Measurements from ENCODE around the gene CYP4F12. TPM values are rescaled to one million over a fixed set of nuclear protein-coding genes. Genes with fewer than 3 reads are reported as not detected.

The CYP4F12 gene
- total and polyA plus RNA-seq, 2 experiments from 2014 or later: not detected

- Histone ChIP-seq H2AFZ (no peak overlapping the region), H3K27ac (ENCODE audit: low read depth) (no peak overlapping the region), H4K20me1 (replicated peaks; ENCODE audit: insufficient read depth) (no peaks in the 10 kb centered on the region), H3K9me2 (ENCODE audit: insufficient read depth) (no peaks in the 10 kb centered on the region), H3K79me2 (replicated peaks; ENCODE audit: insufficient read depth) (no peaks in the 10 kb centered on the region), H3K27me3 (ENCODE audit: insufficient read depth) (no peaks in the 10 kb centered on the region), H3K4me3 (no peak overlapping the region), H3K36me3 (ENCODE audit: insufficient read depth) (no peaks in the 10 kb centered on the region; the same call in 1 of the 2 replicates), H3F3A (replicated peaks; ENCODE audit: low read depth) (no peaks in the 10 kb centered on the region), H3K4me2 (no peak overlapping the region), H3K4me1 (ENCODE audit: insufficient read depth) (no peaks in the 10 kb centered on the region)
- Mint-ChIP-seq H3K36me3 (ENCODE audit: low read depth) (peaks cover 27% of the 10 kb centered on the region), H3K4me1 (no peaks in the 10 kb centered on the region), H3K27ac (no peak overlapping the region), H3K9me3 (peaks cover 96% of the 10 kb centered on the region), H3K27me3 (ENCODE audit: insufficient read depth, low read depth, poor library complexity) (peaks cover 4% of the 10 kb centered on the region), H3K4me3 (no peak overlapping the region)
- DNase-seq (ENCODE audit: low spot score) (no peak), ATAC-seq (no peak)
- no peak for TF ChIP-seq NANOG (IDR thresholded peaks at IDR 0.05; ENCODE audit: borderline replicate concordance)
- no peak for TF ChIP-seq STAT1 (IDR thresholded peaks at IDR 0.05; ENCODE audit: unreplicated experiment)
- TF ChIP-seq CREB1 (CRISPR knock-in tag; IDR thresholded peaks at IDR 0.05; ENCODE audit: low read depth): no peak
Observed at GRCh38 chr19:15656467-15656866, 16.4 kb upstream of the CYP4F12 start.

DNA sequence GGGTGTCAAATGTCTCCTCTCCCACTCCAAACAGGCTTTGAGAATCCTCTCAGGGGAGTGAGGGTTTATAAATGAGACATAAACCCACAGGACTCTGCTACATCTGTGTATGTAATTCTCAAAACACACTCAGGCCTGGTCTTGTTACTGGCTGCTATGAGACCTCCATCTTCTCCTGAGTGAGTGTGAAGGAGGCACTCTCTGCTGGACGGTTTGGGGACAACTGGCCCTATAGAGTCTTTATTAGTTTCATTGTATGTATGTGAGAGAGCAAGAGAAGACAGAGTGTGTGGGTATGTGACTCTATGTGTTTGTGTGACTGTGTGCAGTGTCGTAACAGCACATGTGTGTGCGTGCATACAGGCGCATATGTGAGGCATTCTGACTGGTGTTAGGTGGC, 9.6 kb upstream of the CYP4F12 start:
- Mint-ChIP-seq H3K27ac (no peak overlapping the region), H3K36me3 (ENCODE audit: low read depth) (peaks cover 24% of the 10 kb centered on the region), H3K4me1 (no peaks in the 10 kb centered on the region), H3K27me3 (ENCODE audit: insufficient read depth, low read depth, poor library complexity) (no peaks in the 10 kb centered on the region), H3K9me3 (peaks cover 34% of the 10 kb centered on the region), H3K4me3 (no peak overlapping the region)
- Histone ChIP-seq H2AFZ (no peak overlapping the region), H3F3A (replicated peaks; ENCODE audit: low read depth) (no peaks in the 10 kb centered on the region), H3K4me2 (no peak overlapping the region), H3K36me3 (ENCODE audit: insufficient read depth) (peaks cover 4% of the 10 kb centered on the region; the same call in 1 of the 2 replicates), H3K79me2 (replicated peaks; ENCODE audit: insufficient read depth) (no peaks in the 10 kb centered on the region), H3K9me2 (ENCODE audit: insufficient read depth) (no peaks in the 10 kb centered on the region), H3K4me3 (no peak overlapping the region), H3K27me3 (ENCODE audit: insufficient read depth) (no peaks in the 10 kb centered on the region), H4K20me1 (replicated peaks; ENCODE audit: insufficient read depth) (no peaks in the 10 kb centered on the region), H3K27ac (ENCODE audit: low read depth) (no peak overlapping the region), H3K4me1 (ENCODE audit: insufficient read depth) (no peaks in the 10 kb centered on the region)
- DNase-seq (ENCODE audit: low spot score) (no peak), ATAC-seq (no peak)
- TF ChIP-seq, protein P1, sequence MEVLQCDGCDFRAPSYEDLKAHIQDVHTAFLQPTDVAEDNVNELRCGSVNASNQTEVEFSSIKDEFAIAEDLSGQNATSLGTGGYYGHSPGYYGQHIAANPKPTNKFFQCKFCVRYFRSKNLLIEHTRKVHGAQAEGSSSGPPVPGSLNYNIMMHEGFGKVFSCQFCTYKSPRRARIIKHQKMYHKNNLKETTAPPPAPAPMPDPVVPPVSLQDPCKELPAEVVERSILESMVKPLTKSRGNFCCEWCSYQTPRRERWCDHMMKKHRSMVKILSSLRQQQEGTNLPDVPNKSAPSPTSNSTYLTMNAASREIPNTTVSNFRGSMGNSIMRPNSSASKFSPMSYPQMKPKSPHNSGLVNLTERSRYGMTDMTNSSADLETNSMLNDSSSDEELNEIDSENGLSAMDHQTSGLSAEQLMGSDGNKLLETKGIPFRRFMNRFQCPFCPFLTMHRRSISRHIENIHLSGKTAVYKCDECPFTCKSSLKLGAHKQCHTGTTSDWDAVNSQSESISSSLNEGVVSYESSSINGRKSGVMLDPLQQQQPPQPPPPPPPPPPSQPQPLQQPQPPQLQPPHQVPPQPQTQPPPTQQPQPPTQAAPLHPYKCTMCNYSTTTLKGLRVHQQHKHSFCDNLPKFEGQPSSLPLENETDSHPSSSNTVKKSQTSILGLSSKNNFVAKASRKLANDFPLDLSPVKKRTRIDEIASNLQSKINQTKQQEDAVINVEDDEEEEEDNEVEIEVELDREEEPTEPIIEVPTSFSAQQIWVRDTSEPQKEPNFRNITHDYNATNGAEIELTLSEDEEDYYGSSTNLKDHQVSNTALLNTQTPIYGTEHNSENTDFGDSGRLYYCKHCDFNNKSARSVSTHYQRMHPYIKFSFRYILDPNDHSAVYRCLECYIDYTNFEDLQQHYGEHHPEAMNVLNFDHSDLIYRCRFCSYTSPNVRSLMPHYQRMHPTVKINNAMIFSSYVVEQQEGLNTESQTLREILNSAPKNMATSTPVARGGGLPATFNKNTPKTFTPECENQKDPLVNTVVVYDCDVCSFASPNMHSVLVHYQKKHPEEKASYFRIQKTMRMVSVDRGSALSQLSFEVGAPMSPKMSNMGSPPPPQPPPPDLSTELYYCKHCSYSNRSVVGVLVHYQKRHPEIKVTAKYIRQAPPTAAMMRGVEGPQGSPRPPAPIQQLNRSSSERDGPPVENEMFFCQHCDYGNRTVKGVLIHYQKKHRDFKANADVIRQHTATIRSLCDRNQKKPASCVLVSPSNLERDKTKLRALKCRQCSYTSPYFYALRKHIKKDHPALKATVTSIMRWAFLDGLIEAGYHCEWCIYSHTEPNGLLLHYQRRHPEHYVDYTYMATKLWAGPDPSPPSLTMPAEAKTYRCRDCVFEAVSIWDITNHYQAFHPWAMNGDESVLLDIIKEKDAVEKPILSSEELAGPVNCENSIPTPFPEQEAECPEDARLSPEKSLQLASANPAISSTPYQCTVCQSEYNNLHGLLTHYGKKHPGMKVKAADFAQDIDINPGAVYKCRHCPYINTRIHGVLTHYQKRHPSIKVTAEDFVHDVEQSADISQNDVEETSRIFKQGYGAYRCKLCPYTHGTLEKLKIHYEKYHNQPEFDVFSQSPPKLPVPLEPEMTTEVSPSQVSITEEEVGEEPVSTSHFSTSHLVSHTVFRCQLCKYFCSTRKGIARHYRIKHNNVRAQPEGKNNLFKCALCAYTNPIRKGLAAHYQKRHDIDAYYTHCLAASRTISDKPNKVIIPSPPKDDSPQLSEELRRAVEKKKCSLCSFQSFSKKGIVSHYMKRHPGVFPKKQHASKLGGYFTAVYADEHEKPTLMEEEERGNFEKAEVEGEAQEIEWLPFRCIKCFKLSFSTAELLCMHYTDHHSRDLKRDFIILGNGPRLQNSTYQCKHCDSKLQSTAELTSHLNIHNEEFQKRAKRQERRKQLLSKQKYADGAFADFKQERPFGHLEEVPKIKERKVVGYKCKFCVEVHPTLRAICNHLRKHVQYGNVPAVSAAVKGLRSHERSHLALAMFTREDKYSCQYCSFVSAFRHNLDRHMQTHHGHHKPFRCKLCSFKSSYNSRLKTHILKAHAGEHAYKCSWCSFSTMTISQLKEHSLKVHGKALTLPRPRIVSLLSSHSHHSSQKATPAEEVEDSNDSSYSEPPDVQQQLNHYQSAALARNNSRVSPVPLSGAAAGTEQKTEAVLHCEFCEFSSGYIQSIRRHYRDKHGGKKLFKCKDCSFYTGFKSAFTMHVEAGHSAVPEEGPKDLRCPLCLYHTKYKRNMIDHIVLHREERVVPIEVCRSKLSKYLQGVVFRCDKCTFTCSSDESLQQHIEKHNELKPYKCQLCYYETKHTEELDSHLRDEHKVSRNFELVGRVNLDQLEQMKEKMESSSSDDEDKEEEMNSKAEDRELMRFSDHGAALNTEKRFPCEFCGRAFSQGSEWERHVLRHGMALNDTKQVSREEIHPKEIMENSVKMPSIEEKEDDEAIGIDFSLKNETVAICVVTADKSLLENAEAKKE (CRISPR knock-in tag; IDR thresholded peaks at IDR 0.05): no peak
- TF ChIP-seq, protein P2, sequence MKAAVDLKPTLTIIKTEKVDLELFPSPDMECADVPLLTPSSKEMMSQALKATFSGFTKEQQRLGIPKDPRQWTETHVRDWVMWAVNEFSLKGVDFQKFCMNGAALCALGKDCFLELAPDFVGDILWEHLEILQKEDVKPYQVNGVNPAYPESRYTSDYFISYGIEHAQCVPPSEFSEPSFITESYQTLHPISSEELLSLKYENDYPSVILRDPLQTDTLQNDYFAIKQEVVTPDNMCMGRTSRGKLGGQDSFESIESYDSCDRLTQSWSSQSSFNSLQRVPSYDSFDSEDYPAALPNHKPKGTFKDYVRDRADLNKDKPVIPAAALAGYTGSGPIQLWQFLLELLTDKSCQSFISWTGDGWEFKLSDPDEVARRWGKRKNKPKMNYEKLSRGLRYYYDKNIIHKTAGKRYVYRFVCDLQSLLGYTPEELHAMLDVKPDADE (IDR thresholded peaks at IDR 0.05): no peak
- TF ChIP-seq CREB1 (CRISPR knock-in tag; IDR thresholded peaks at IDR 0.05; ENCODE audit: low read depth): no peak
- no peak for TF ChIP-seq ZNF331 (CRISPR knock-in tag; IDR thresholded peaks at IDR 0.05; ENCODE audit: low read depth)
- no peak for TF ChIP-seq CTCF (conservative IDR thresholded peaks at IDR 0.05; ENCODE audit: low read depth in 2 of 2)
- no peak for TF ChIP-seq JUNB (IDR thresholded peaks at IDR 0.05; ENCODE audit: unreplicated experiment)
- no peak for TF ChIP-seq EZH2phosphoT487 (IDR thresholded peaks at IDR 0.05; ENCODE audit: unreplicated experiment)
- TF ChIP-seq EZH2 (IDR thresholded peaks at IDR 0.05; ENCODE audit: low read depth, unreplicated experiment): no peak
- no peak for TF ChIP-seq POLR2AphosphoS5 (IDR thresholded peaks at IDR 0.05; ENCODE audit: low read depth)
- TF ChIP-seq NANOG (IDR thresholded peaks at IDR 0.05; ENCODE audit: borderline replicate concordance): no peak
- TF ChIP-seq ZNF114 (CRISPR knock-in tag; IDR thresholded peaks at IDR 0.05): no peak
